Activated CD8-positive, alpha-beta memory T cell treated with anti-CD3 and anti-CD28 coated beads, Interleukin-2, amount 10 ng/mL, durations not matched to agents 7 days and 5 days (primary cell): ENCODE results near the gene TEDDM1. TPM values are rescaled to one million over a fixed set of nuclear protein-coding genes. Genes with fewer than 3 reads are reported as not detected.
"Not testable (repeated sequence)": the region's sequence is repeated elsewhere in the genome, so short reads cannot be mapped to it uniquely, and the experiment has no call there.

Experiments used
- ATAC-seq: fragments of 150-1000 bp; cut with Tn5 transposase; one replicate; pipeline ENCODE4 v1.10.0; 2021; ENCODE audit warnings: moderate library complexity
- CTCF ChIA-PET: fragments of 350-600 bp; sonication (Branson Sonifier 250); formaldehyde crosslinking; loops from one replicate; lab custom pipeline; 2021; ENCODE audit warnings: antibody characterized with exemption; lab: Charles Lee
- DNase-seq: peaks from one replicate; pipeline ENCODE4 v3.0.0-alpha.2; 2020
- H3K27ac Mint-ChIP-seq: one replicate; pipeline ENCODE4 v1.8.0; 2021; ENCODE audit warnings: mild to moderate bottlenecking, mixed read lengths
- H3K27me3 Mint-ChIP-seq: one replicate; pipeline ENCODE4 v1.8.0; 2021; ENCODE audit warnings: mixed read lengths
- H3K36me3 Mint-ChIP-seq: one replicate; pipeline ENCODE4 v1.8.0; 2021; ENCODE audit warnings: mild to moderate bottlenecking, mixed read lengths
- H3K4me1 Mint-ChIP-seq: one replicate; pipeline ENCODE4 v1.8.0; 2021; ENCODE audit warnings: mixed read lengths
- H3K4me3 Mint-ChIP-seq: one replicate; pipeline ENCODE4 v1.8.0; 2021; ENCODE audit warnings: mild to moderate bottlenecking, moderate library complexity, mixed read lengths
- H3K9me3 Mint-ChIP-seq: one replicate; pipeline ENCODE4 v1.8.0; 2022; ENCODE audit warnings: low read depth, mixed read lengths
- total RNA-seq, 2 experiments: library from RNA; stranded (reverse); gene quantifications; one replicate each; pipeline ENCODE4 v1.2.3, GENCODE V29; 2021

Gene TEDDM1
- total RNA-seq, 2 experiments from 2014 or later = not detected

DNA sequence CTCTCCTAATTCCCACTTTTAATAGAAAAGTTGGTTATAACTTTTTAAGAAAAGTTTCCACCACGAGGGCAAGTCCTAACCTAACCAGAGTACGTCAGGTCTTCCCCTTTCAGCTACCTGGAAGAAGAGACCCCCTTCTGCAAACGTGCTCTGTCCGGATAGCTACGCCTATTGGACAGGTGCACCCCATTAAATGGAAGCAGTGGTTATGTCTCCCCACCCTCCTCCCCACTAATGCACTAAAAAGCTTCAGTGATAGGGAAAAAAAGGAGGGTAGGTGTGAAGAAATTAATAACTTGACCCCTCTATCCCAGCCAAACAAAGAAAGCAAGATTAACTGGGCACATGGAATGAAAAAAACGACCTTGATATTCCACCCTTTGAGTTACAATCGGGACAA is 16.5 kb downstream of the TEDDM1 start:
- Mint-ChIP-seq H3K9me3 (no peaks in the 10 kb centered on the region), H3K27ac (no peak overlapping the region), H3K4me1 (peaks cover 6% of the 10 kb centered on the region), H3K36me3 (peaks cover 43% of the 10 kb centered on the region), H3K4me3 (no peak overlapping the region), H3K27me3 (peaks cover 13% of the 10 kb centered on the region)
- DNase-seq (no peak), ATAC-seq (no peak)
- CTCF ChIA-PET = no interaction called here

DNA sequence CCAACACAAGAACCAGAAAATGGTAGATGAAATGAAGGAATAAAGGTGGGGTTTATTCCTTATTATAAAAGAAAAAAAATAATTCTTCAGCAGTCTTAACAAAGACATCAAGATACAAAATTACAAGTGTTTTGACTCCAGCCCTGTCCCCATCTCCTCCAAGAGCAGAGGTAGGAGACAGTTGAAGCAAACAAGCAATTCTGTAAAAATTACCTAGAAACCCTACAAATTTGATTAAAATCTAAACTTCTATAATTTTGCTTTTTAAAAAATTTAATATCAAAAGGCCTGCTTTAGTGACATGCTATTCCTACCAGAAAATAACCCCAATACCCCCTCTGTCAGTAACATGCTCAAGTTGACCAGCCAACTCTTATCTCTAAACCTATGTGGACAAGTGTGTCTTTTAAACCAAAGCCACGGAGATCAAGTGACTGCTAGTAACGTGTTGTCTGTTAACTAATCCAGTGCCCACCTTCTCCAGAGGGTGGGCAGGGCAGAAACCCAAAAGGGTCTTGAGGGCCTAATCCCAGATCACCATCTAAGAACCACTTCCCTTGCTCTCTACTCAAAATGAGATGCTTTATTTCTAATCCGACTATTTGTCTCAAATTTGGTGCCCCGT is 17.3 kb downstream of the TEDDM1 start:
- CTCF ChIA-PET = no interaction called here
- Mint-ChIP-seq H3K4me3 (no peak overlapping the region), H3K36me3 (peaks cover 37% of the 10 kb centered on the region), H3K4me1 (peaks cover 2% of the 10 kb centered on the region), H3K9me3 (no peaks in the 10 kb centered on the region), H3K27ac (no peak overlapping the region), H3K27me3 (peaks cover 7% of the 10 kb centered on the region)
- ATAC-seq (no peak), DNase-seq (no peak)

DNA sequence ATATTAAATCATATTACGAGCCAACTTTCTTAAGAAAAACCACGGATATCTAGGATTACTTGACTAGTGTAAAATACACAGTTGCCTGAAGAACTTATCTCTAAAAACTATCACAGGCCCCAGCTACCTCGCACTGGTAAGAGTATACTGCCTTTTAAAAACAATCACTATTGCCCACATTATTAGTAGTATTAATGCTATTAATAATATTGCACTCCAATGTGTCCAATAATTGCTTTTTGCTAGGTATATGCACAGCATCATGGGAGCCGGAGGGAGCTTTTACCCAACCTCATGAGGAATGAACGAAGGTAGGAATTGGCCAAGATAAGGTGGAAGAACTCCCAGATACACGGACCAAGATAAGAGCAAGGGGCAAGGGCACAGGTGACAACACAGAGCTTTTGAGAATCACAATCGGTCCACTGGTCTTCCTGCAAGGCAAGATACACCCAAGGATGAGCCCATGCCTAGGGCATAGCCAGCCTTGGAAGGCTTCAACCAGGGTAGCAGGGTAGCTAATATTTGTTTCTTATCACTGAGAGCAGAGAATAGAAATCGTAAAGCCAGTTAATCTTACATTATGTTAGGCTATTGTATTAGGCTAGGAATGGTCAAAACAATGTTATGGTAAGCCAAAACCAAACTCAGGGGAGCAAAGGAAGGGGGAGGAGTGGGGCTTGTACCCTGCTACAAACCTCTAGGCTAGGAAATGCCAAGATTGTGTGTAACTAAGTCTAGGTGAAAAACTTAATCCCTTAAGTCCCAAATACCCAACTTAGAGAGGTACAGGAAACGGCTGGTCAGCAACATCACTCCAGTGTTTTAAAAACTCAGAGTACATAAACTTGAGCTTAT is 18.3 kb downstream of the TEDDM1 start:
- Mint-ChIP-seq H3K36me3 (peaks cover 30% of the 10 kb centered on the region), H3K27me3 (no peaks in the 10 kb centered on the region), H3K4me3 (no peak overlapping the region), H3K9me3 (no peaks in the 10 kb centered on the region), H3K27ac (no peak overlapping the region), H3K4me1 (peaks cover 2% of the 10 kb centered on the region)
- ATAC-seq (no peak), DNase-seq (no peak)
- CTCF ChIA-PET = interaction anchor here (1.4 kb wide), 1 partner anchor 252 kb away, joined by 4 read pairs; no protein-coding TSS in a partner anchor

DNA sequence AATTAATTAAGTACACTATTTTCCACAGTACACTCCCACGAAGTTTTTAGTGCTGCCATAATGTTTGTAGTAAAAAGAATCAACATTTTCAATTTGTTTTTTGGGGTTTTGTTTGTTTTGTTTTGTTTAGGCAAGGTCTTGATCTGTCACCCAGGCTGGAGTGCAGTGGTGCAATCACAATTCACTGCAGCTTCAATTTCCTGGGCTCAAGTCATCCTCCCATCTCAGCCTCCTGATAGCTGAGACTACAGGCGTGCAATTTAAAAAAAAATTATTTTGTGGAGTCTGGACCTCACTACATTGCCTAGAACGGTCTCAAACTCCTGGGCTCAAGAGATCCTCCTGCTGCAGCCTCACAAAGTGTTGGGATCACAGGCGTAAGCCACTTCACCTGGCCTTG is 20.3 kb downstream of the TEDDM1 start:
- H3K27me3 Mint-ChIP-seq = no peaks in the 10 kb centered on the region

DNA sequence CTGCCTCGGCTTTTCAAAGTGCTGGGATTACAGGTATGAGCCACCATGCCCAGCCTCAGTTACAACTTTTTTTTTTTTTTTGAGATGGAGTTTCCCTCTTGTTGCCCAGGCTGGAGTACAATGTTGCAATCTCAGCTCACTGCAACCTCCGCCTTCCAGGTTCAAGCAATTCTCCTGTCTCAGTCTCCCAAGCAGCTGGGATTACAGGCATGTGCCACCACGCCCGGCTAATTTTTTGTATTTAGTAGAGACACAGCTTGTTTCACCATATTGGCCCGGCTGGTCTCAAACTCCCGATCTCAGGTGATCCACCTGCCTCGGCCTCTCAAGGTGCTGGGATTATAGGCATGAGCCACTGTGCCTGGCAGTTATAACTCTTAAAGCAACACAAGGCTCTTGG is 20.7 kb downstream of the TEDDM1 start:
- not testable (repeated sequence) for H3K27ac Mint-ChIP-seq, H3K36me3 Mint-ChIP-seq, H3K9me3 Mint-ChIP-seq, H3K4me1 Mint-ChIP-seq, H3K4me3 Mint-ChIP-seq, H3K27me3 Mint-ChIP-seq, ATAC-seq, DNase-seq
- CTCF ChIA-PET = interaction anchor here (0.8 to 1.7 kb wide), 3 partner anchors 16 to 236 kb away, joined by 3 to 4 read pairs (median 3); no protein-coding TSS in a partner anchor

More for the DNA sequence above, 20.3 kb downstream of the TEDDM1 start:
- Mint-ChIP-seq H3K9me3 (no peaks in the 10 kb centered on the region), H3K36me3 (peaks cover 12% of the 10 kb centered on the region), H3K4me3 (no peak overlapping the region), H3K4me1 (peaks cover 2% of the 10 kb centered on the region), H3K27ac (no peak overlapping the region)
- DNase-seq = no peak
- ATAC-seq = no peak
- CTCF ChIA-PET = interaction anchor here (1.1 to 1.7 kb wide), 2 partner anchors 15 to 237 kb away, joined by 3 to 4 read pairs; no protein-coding TSS in a partner anchor

DNA sequence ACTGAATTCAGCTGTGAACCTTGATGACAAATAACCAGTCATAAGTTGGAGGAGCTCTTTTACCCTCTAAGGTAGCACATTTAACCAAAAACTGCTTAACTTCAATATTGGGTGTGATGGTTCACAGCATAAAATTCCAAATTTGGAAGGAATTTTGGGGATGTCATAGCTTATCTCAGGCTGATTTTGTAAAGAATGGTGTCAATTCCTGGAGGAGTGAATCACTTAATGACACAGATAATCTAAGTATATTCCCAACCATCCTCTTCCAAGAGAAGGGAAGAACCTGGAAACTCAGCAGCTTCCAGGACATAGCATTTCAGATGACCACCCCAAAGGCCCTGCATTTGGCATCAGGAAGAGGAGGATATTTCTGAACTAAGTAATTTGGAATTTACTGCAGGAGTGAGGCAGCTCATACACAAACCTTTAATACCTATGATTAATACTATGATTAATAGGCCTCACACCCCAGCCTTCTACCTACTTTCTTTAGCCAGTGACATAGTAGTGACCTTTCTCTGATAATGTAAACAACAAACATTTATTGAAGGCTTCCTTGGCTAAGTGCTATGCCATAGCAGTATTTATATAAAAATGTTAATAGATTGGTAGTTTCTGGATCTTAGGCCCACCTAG is 23.4 kb downstream of the TEDDM1 start:
- Mint-ChIP-seq H3K4me1 (peaks cover 2% of the 10 kb centered on the region), H3K27ac (no peak overlapping the region), H3K27me3 (no peaks in the 10 kb centered on the region), H3K4me3 (no peak overlapping the region), H3K9me3 (no peaks in the 10 kb centered on the region), H3K36me3 (no peaks in the 10 kb centered on the region)
- DNase-seq = no peak
- CTCF ChIA-PET = interaction anchor here (2.6 kb wide), 1 partner anchor 234 kb away, joined by 7 read pairs; no protein-coding TSS in a partner anchor
- ATAC-seq = no peak

DNA sequence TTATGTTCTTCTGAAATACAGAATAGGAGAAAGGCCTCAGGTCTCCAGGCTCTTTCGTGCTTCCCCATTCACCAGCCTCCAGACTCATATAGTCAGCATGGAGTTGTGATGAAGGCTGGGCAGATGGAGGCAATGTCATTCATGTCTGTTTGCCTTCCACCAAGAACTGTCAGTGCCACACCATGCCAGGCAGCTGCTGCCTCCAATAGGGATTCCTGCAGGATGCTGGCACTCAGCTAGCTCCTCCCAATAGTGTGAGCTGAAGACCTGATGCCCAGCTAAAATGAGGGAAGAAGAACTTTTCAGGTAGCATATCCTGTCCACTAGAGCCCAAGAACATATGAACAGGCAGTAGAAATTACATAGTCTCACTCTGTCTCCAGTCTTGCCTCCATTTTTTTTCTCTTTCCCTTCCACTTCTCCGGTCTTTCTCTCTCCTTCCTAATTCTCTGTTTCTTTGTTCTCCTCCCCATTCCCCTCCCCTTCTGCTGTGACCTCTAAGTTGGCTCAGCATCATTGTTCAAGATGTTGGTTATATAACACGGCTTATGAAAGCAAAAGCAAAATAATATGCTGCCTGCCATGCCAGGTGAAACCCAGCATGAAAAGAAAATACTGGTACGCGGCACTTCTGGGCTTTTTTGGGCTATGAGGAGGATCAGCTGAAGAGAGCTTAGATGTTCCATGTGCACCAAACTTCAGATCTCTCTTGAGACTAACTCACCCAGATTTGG is 26.2 kb downstream of the TEDDM1 start:
- Mint-ChIP-seq H3K36me3 (no peaks in the 10 kb centered on the region), H3K4me3 (no peak overlapping the region), H3K27ac (no peak overlapping the region), H3K9me3 (no peaks in the 10 kb centered on the region), H3K4me1 (no peaks in the 10 kb centered on the region), H3K27me3 (no peaks in the 10 kb centered on the region)
- DNase-seq (no peak), ATAC-seq (no peak)
- CTCF ChIA-PET = interaction anchor here (1.1 to 1.4 kb wide), 2 partner anchors 229 to 231 kb away, joined by 3 to 4 read pairs; no protein-coding TSS in a partner anchor

DNA sequence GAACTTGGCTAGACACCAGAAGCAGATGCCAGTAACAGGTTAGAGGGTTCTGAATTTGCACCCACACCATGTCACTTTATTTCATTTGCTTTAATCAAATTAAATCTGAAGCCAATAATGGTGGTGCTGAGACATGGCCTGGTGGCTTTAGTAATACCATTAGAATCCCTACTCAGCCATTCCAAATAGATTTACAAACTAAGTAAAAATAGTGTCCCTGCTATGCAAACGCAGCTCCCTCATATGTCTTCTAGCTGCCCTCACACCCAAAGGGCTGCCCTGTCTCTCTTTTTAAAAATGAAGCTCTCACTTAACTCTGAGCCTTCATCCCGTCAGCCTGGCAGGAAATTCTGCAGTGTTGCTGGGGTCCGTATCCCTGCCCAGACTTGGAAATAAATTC is 29.9 kb downstream of the TEDDM1 start:
- Mint-ChIP-seq H3K9me3 (no peaks in the 10 kb centered on the region), H3K27ac (no peak overlapping the region), H3K4me1 (no peaks in the 10 kb centered on the region), H3K36me3 (peaks cover 1% of the 10 kb centered on the region), H3K4me3 (no peak overlapping the region), H3K27me3 (peaks cover 13% of the 10 kb centered on the region)
- ATAC-seq (no peak), DNase-seq (no peak)
- CTCF ChIA-PET = interaction anchor here (1.1 kb wide), 1 partner anchor 288 kb away, joined by 5 read pairs; no protein-coding TSS in a partner anchor

DNA sequence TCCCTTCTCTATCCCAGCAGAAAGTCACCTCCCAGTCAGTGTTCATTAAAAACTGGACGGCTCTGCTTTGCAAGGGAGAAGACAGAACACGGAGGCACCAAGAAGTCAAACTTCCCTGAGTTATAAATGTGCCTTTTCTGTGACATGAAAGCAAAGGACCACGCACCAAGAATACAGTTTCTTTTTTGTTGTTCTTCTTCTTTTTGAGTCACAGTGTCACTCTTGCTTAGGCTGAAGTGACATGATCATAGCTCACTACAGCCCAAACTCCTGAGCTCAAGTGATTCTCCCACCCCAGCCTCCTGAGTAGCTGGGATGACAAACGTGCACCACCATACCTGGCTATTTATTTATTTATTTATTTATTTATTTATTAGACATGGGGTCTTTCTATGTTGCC is 31.6 kb downstream of the TEDDM1 start:
- H3K4me3 Mint-ChIP-seq = no peak overlapping the region
- peaks cover 1% of the 10 kb centered on the region for H3K36me3 Mint-ChIP-seq
- DNase-seq (no peak), ATAC-seq (no peak)
- no peaks in the 10 kb centered on the region for H3K4me1 Mint-ChIP-seq
- CTCF ChIA-PET = no interaction called here
- no peak overlapping the region for H3K27ac Mint-ChIP-seq
- H3K27me3 Mint-ChIP-seq = peaks cover 17% of the 10 kb centered on the region
- peaks cover 2% of the 10 kb centered on the region for H3K9me3 Mint-ChIP-seq

DNA sequence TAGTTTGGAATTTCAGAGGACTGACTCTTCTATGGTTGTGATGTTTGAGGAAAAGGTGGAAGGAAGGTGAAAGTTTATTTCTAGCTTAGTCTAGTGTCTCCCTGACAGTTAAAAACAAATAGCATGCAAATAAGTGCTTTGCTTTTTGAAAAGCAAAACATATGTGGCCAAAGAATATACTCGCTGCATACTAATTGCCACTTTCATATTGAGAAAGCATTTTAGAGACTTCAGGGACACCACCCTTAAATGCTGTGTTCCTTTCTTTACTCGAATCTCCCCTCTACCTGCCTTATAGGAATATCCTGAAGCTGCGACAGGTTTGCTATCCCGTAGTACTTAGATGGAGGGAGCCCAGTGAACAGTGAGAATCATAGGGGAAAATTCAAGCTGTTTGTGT is 32.1 kb downstream of the TEDDM1 start:
- CTCF ChIA-PET = no interaction called here
- Mint-ChIP-seq H3K4me1 (no peaks in the 10 kb centered on the region), H3K9me3 (peaks cover 2% of the 10 kb centered on the region), H3K36me3 (peaks cover 1% of the 10 kb centered on the region), H3K27ac (no peak overlapping the region), H3K27me3 (peaks cover 20% of the 10 kb centered on the region), H3K4me3 (no peak overlapping the region)
- DNase-seq = no peak
- ATAC-seq = no peak

DNA sequence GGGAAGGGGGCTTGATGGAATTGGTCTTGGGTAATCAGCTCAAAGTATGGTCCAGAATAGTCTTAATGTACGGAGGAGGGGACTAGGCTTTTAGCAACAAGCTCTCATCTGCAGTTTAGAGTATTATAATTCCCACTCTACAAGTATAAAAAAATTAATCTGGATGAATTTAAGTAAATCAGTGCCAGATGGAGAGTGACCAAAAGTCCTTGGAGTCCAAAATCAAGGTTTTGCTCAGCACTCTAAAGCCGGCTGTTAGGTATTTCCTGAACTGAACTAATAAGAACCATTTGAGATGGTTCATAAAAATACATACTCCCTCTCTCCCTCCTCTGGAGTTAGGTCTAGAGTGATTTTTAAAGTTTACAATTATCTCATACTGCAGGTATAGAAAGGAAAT is 32.5 kb downstream of the TEDDM1 start:
- Mint-ChIP-seq H3K4me3 (no peak overlapping the region), H3K27me3 (peaks cover 20% of the 10 kb centered on the region), H3K9me3 (peaks cover 2% of the 10 kb centered on the region), H3K27ac (no peak overlapping the region), H3K36me3 (peaks cover 1% of the 10 kb centered on the region), H3K4me1 (no peaks in the 10 kb centered on the region)
- CTCF ChIA-PET = no interaction called here
- ATAC-seq (no peak), DNase-seq (no peak)

DNA sequence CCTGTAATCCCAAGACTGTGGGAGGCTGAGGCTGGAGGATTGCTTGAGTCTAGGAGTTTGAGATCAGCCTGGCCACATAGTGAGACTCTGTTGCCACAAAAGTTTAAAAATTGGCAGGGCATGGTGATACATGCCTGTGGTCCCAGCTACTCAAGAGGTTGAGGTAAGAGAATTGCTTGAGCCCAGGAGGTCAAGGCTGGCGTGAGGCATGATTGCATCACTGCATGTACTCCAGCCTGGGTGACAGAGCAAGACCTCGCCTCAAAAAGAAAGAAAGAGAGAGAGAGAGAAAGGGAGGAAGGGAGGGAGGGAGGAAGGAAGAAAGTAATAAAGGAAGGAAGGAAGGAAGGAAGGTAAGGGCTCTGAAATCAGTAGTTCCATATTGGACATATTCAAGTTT is 33.9 kb downstream of the TEDDM1 start:
- no peak overlapping the region for H3K4me3 Mint-ChIP-seq
- H3K9me3 Mint-ChIP-seq = peaks cover 2% of the 10 kb centered on the region
- no peak for ATAC-seq
- CTCF ChIA-PET = no interaction called here
- H3K4me1 Mint-ChIP-seq = no peaks in the 10 kb centered on the region
- no peak overlapping the region for H3K27ac Mint-ChIP-seq
- H3K27me3 Mint-ChIP-seq = peaks cover 20% of the 10 kb centered on the region
- DNase-seq = no peak
- peaks cover 1% of the 10 kb centered on the region for H3K36me3 Mint-ChIP-seq

DNA sequence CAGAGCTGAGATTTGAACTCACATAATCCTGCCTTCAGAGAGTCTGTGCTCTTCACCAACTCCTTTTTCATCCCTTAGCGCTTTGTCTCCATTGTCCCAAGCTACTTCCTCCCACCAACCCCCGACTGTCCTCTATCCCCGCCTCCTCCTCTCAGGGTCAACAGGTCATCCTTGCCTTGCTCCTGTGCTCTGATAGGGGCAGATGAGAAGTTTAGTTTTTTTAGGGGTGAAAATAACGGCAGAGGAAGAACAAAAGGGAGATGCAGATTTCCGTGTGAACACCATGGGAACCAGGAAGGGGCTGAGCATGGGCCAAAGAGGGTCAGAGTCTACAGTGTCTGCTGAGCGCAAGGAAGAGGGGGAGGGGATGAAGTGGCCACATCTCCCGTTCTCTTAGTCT is 40.8 kb downstream of the TEDDM1 start:
- no peak for ATAC-seq
- CTCF ChIA-PET = no interaction called here
- peaks cover 6% of the 10 kb centered on the region for H3K27me3 Mint-ChIP-seq
- DNase-seq = no peak
- no peaks in the 10 kb centered on the region for H3K36me3 Mint-ChIP-seq
- H3K4me1 Mint-ChIP-seq = no peaks in the 10 kb centered on the region
- H3K27ac Mint-ChIP-seq = no peak overlapping the region
- H3K9me3 Mint-ChIP-seq = no peaks in the 10 kb centered on the region
- H3K4me3 Mint-ChIP-seq = no peak overlapping the region
